CD4-positive, alpha-beta T cell (primary cell): ENCODE results near the gene EML6. TPM values are rescaled to one million over a fixed set of nuclear protein-coding genes. Genes with fewer than 3 reads are reported as not detected.

Experiments
- ATAC-seq: fragments of 200-7000 bp; cut with Tn5 transposase; one replicate; pipeline ENCODE4 v1.10.0; 2022; ENCODE audit warnings: mild to moderate bottlenecking; ENCODE audit not compliant: poor library complexity
- CTCF ChIA-PET: fragments of 350-600 bp; sonication (Branson Sonifier 250); formaldehyde crosslinking; loops from one replicate; lab custom pipeline; 2021; ENCODE audit warnings: antibody characterized with exemption, inconsistent platforms; lab: Charles Lee
- POLR2A ChIA-PET: fragments of 350-600 bp; sonication (Branson Sonifier 250); formaldehyde crosslinking; loops from one replicate; lab custom pipeline; 2021; ENCODE audit warnings: antibody characterized with exemption, inconsistent platforms; lab: Charles Lee
- DNase-seq, 14 experiments: peaks; one replicate each; pipeline ENCODE4 v3.0.0-alpha.2; 2013 to 2020; ENCODE audit warnings: mixed read lengths in 2 of 14
- H3K27ac ChIP-seq, 2 donors: one replicate each; pipeline versions ENCODE4 v1.5.1 to v1.7.0; 2013; ENCODE audit warnings: low read length in 2 of 2, low read depth in 1 of 2, mild to moderate bottlenecking in 1 of 2
- H3K27me3 ChIP-seq, 2 experiments: 1 replicate in 1 of 2; 2 replicates in 1 of 2; pipeline versions ENCODE4 v1.6.1 to v1.7.0; 2013; ENCODE audit warnings: low read length in 2 of 2, control low read depth in 1 of 2, mild to moderate bottlenecking in 1 of 2, moderate library complexity in 1 of 2; ENCODE audit not compliant: insufficient read depth in 2 of 2, control insufficient read depth in 1 of 2
- H3K36me3 ChIP-seq: one replicate; pipeline ENCODE4 v1.6.1; 2013; ENCODE audit warnings: low read length, control low read depth; ENCODE audit not compliant: insufficient read depth
- H3K4me1 ChIP-seq: one replicate; pipeline ENCODE4 v1.6.1; 2013; ENCODE audit warnings: low read length, control low read depth; ENCODE audit not compliant: insufficient read depth
- H3K4me3 ChIP-seq: one replicate; pipeline ENCODE4 v1.5.1; 2013; ENCODE audit warnings: mild to moderate bottlenecking, low read length, moderate library complexity
- H3K9me3 ChIP-seq, 2 experiments: 1 replicate in 1 of 2; 2 replicates in 1 of 2; pipeline versions ENCODE4 v1.6.1 to v1.7.0; 2013; ENCODE audit warnings: low read length in 2 of 2, mild to moderate bottlenecking in 2 of 2, control low read depth in 1 of 2, moderate library complexity in 1 of 2; ENCODE audit not compliant: control insufficient read depth in 1 of 2, insufficient read depth in 1 of 2
- H3K27ac Mint-ChIP-seq: one replicate; pipeline ENCODE4 v1.8.0; 2020; ENCODE audit warnings: mixed read lengths
- H3K27me3 Mint-ChIP-seq: one replicate; pipeline ENCODE4 v1.8.0; 2021; ENCODE audit warnings: mixed read lengths
- H3K36me3 Mint-ChIP-seq: one replicate; pipeline ENCODE4 v1.8.0; 2021; ENCODE audit warnings: low read depth, mixed read lengths
- H3K4me1 Mint-ChIP-seq: one replicate; pipeline ENCODE4 v1.8.0; 2021; ENCODE audit warnings: low read depth, mixed read lengths
- H3K4me3 Mint-ChIP-seq: one replicate; pipeline ENCODE4 v1.8.0; 2020; ENCODE audit warnings: mild to moderate bottlenecking, mixed read lengths
- H3K9me3 Mint-ChIP-seq: one replicate; pipeline ENCODE4 v1.8.0; 2020; ENCODE audit warnings: mixed read lengths
- CTCF ChIP-seq: fragments of 200-600 bp; IDR thresholded peaks from one replicate; pipeline ENCODE4 v1.8.0; 2022; ENCODE audit warnings: antibody characterized with exemption, mild to moderate bottlenecking
- intact Hi-C, 2 experiments: fragments of 100-400 bp; cut with DNase I in 1 of 2; cut with micrococcal nuclease in 1 of 2; formaldehyde crosslinking; loops; one replicate each; pipeline versions ENCODE4 v1.15.1 to v1.9.0; 2023 to 2025; cut with DNase I, micrococcal nuclease
- total RNA-seq, 174 experiments: library from RNA in 2 of 174; stranded (reverse) in 2 of 174; gene quantifications; one replicate each; pipeline ENCODE4 v1.2.3 and lab custom pipeline; 2021 to 2026

Gene EML6
- total RNA-seq, 2 experiments from 2014 or later: 0.22 to 0.34 TPM

- no peak overlapping the region for H3K4me3 ChIP-seq
- no peak overlapping the region for H3K27ac ChIP-seq
- peaks cover 4% of the 10 kb centered on the region for H3K4me1 Mint-ChIP-seq
- no peaks in the 10 kb centered on the region for H3K27me3 Mint-ChIP-seq
- ChIA-PET POLR2A (no interaction called here), CTCF (no interaction called here)
- no peak overlapping the region for H3K4me3 Mint-ChIP-seq
- intact Hi-C loops: loop anchor here in 1 of 2 experiments (5.0 kb wide), 1 partner anchor 106 kb away; no protein-coding TSS in a partner anchor
- DNase-seq (no peak), ATAC-seq (no peak)
- TF ChIP-seq CTCF: no peak
- no peaks in the 10 kb centered on the region for H3K9me3 Mint-ChIP-seq
- H3K27me3 ChIP-seq: no peaks in the 10 kb centered on the region
- H3K36me3 Mint-ChIP-seq: no peaks in the 10 kb centered on the region
- no peaks in the 10 kb centered on the region for H3K36me3 ChIP-seq
- no peaks in the 10 kb centered on the region for H3K9me3 ChIP-seq
- H3K27ac Mint-ChIP-seq: no peak overlapping the region
- peaks cover 8% of the 10 kb centered on the region for H3K4me1 ChIP-seq
Measured at GRCh38 chr2:54906716-54907115, 183.3 kb downstream of the EML6 start.

- intact Hi-C loops: loop anchor here in 1 of 2 experiments (5.0 kb wide), 1 partner anchor 105 kb away; no protein-coding TSS in a partner anchor
- no peaks in the 10 kb centered on the region for H3K36me3 ChIP-seq
- H3K27ac Mint-ChIP-seq: no peak overlapping the region
- H3K4me1 ChIP-seq: peaks cover 8% of the 10 kb centered on the region
- no peaks in the 10 kb centered on the region for H3K9me3 Mint-ChIP-seq
- H3K27me3 Mint-ChIP-seq: no peaks in the 10 kb centered on the region
- no peaks in the 10 kb centered on the region for H3K36me3 Mint-ChIP-seq
- no peak for ATAC-seq
- ChIA-PET CTCF (no interaction called here), POLR2A (interaction anchor here (0.7 kb wide), 1 partner anchor 27 kb away, joined by 3 read pairs; no protein-coding TSS in a partner anchor)
- no peak for TF ChIP-seq CTCF
- no peak for DNase-seq
- H3K27ac ChIP-seq: no peak overlapping the region
- no peak overlapping the region for H3K4me3 ChIP-seq
- H3K4me3 Mint-ChIP-seq: no peak overlapping the region
- no peaks in the 10 kb centered on the region for H3K9me3 ChIP-seq
- no peaks in the 10 kb centered on the region for H3K27me3 ChIP-seq
- peaks cover 4% of the 10 kb centered on the region for H3K4me1 Mint-ChIP-seq
Measured at GRCh38 chr2:54907663-54908062, 184.2 kb downstream of the EML6 start.

- no peak overlapping the region for H3K4me3 Mint-ChIP-seq
- TF ChIP-seq CTCF: no peak
- H3K27ac ChIP-seq: no peak overlapping the region
- no peaks in the 10 kb centered on the region for H3K9me3 Mint-ChIP-seq
- H3K27me3 ChIP-seq: no peaks in the 10 kb centered on the region
- no peak overlapping the region for H3K4me3 ChIP-seq
- no peak overlapping the region for H3K27ac Mint-ChIP-seq
- H3K4me1 ChIP-seq: peaks cover 7% of the 10 kb centered on the region
- no peaks in the 10 kb centered on the region for H3K9me3 ChIP-seq
- intact Hi-C loops: loop anchor here in 1 of 2 experiments (5.0 kb wide), 1 partner anchor 104 kb away; no protein-coding TSS in a partner anchor
- H3K36me3 ChIP-seq: no peaks in the 10 kb centered on the region
- H3K4me1 Mint-ChIP-seq: peaks cover 4% of the 10 kb centered on the region
- ATAC-seq: no peak
- ChIA-PET POLR2A (no interaction called here), CTCF (no interaction called here)
- no peaks in the 10 kb centered on the region for H3K27me3 Mint-ChIP-seq
- H3K36me3 Mint-ChIP-seq: no peaks in the 10 kb centered on the region
- DNase-seq: no peak
Measured at GRCh38 chr2:54908591-54908990, 185.1 kb downstream of the EML6 start.
